HCT116 (cell line): ENCODE measurements around the gene CHRNB1. TPM values are rescaled to one million over a fixed set of nuclear protein-coding genes. Genes with fewer than 3 reads are reported as not detected.

Source experiments
- ATAC-seq: fragments of 200-7000 bp; cut with Tn5 transposase; 2 replicates; pipeline ENCODE4 v1.9.1; 2020; ENCODE audit warnings: mild to moderate bottlenecking, moderate library complexity
- BruUV-seq: library from RNA; stranded (reverse); fragments of 400-500 nt; replicated peaks from 2 replicates; lab custom pipeline; 2021; lab: Mats Ljungman, UMichigan
- CTCF ChIA-PET: fragments of 300-600 bp; sonication (Branson Sonifier 250); formaldehyde crosslinking; loops from one replicate; lab custom pipeline; 2021; ENCODE audit warnings: antibody characterized with exemption; lab: Charles Lee
- POLR2A ChIA-PET: fragments of 300-600, 350-600 bp; sonication (Branson Sonifier 250); formaldehyde crosslinking; loops from one replicate; lab custom pipeline; 2021; ENCODE audit warnings: antibody characterized with exemption; lab: Charles Lee
- RAD21 ChIA-PET, 2 experiments: fragments of 300-600 bp; sonication (Branson Sonifier 250); formaldehyde crosslinking; loops; one replicate each; lab custom pipeline; 2023; ENCODE audit warnings: low total read pairs in 2 of 2; ENCODE audit not compliant: uncharacterized antibody in 2 of 2, unreplicated experiment in 2 of 2, low non-redundant PET in 1 of 2; lab: Charles Lee
- DNase-seq: peaks from one replicate; pipeline ENCODE4 v3.0.0-alpha.2; 2010; ENCODE audit warnings: low read depth, low spot score
- H2AFZ ChIP-seq: fragments of 200-600 bp; shearing (Covaris generic), sonication (generic); 2 replicates; pipeline ENCODE4 v1.6.1; 2017; ENCODE audit warnings: low read depth, mixed run types, mixed read lengths, antibody characterized with exemption, low read length; ENCODE audit not compliant: poor library complexity, severe bottlenecking
- H3K27ac ChIP-seq: 2 replicates; pipeline ENCODE4 v1.5.1; 2012; ENCODE audit warnings: low read depth, low read length
- H3K27me3 ChIP-seq: fragments of 200-600 bp; sonication (generic); 2 replicates; pipeline ENCODE4 v1.6.1; 2016; ENCODE audit warnings: mixed run types, low read length, mixed read lengths; ENCODE audit not compliant: insufficient read depth
- H3K36me3 ChIP-seq, 2 experiments: fragments of 200-500 bp in 1 of 2; fragments of 200-600 bp in 1 of 2; sonication (Bioruptor generic) in 1 of 2; sonication (generic) in 1 of 2; 2 replicates each; pipeline versions ENCODE4 v1.5.1 to v1.6.1; 2014 to 2016; ENCODE audit warnings: low read length in 2 of 2, inconsistent platforms in 1 of 2, mixed read lengths in 1 of 2, mixed run types in 1 of 2; ENCODE audit not compliant: insufficient read depth in 2 of 2, control insufficient read depth in 1 of 2
- H3K4me1 ChIP-seq, 2 experiments: fragments of 200-600 bp in 1 of 2; sonication (generic) in 1 of 2; 2 replicates each; pipeline versions ENCODE4 v1.5.1 to v1.6.1; 2012 to 2017; ENCODE audit warnings: low read length in 2 of 2, inconsistent platforms in 1 of 2, mild to moderate bottlenecking in 1 of 2, mixed read lengths in 1 of 2, mixed run types in 1 of 2, moderate library complexity in 1 of 2; ENCODE audit not compliant: insufficient read depth in 2 of 2, control insufficient read depth in 1 of 2
- H3K4me2 ChIP-seq: fragments of 200-600 bp; sonication (generic); 2 replicates; pipeline ENCODE4 v1.6.1; 2017; ENCODE audit warnings: mixed run types, low read length, mixed read lengths
- H3K4me3 ChIP-seq, 2 experiments: fragments of 200-600 bp in 1 of 2; sonication (generic) in 1 of 2; replicated peaks in 1 of 2; 2 replicates each; pipeline ENCODE4 v1.5.1; 2011 to 2016; ENCODE audit warnings: low read length in 2 of 2, control low read depth in 1 of 2, low read depth in 1 of 2, mild to moderate bottlenecking in 1 of 2, mixed read lengths in 1 of 2, mixed run types in 1 of 2
- H3K79me2 ChIP-seq: fragments of 200-600 bp; sonication (generic); 2 replicates; pipeline ENCODE4 v1.6.1; 2017; ENCODE audit warnings: mild to moderate bottlenecking, mixed run types, low read length, moderate library complexity, mixed read lengths; ENCODE audit not compliant: insufficient read depth
- H3K9ac ChIP-seq: fragments of 200-600 bp; sonication (generic); 2 replicates; pipeline ENCODE4 v1.6.1; 2016; ENCODE audit warnings: low read length, mixed read lengths
- H3K9me2 ChIP-seq: fragments of 200-600 bp; sonication (generic), shearing (Covaris generic); 2 replicates; pipeline ENCODE4 v1.6.1; 2017; ENCODE audit warnings: mixed run types, mild to moderate bottlenecking, moderate library complexity; ENCODE audit not compliant: insufficient read depth
- H3K9me3 ChIP-seq, 2 experiments: fragments of 200-500 bp in 1 of 2; fragments of 200-600 bp in 1 of 2; sonication (Bioruptor generic) in 1 of 2; sonication (generic) in 1 of 2; 2 replicates each; pipeline ENCODE4 v1.6.1; 2014 to 2017; ENCODE audit warnings: low read length in 2 of 2, mixed read lengths in 2 of 2, inconsistent platforms in 1 of 2, low read depth in 1 of 2, mild to moderate bottlenecking in 1 of 2, mixed run types in 1 of 2, moderate library complexity in 1 of 2; ENCODE audit not compliant: control insufficient read depth in 1 of 2, insufficient read depth in 1 of 2
- H4K20me1 ChIP-seq: fragments of 200-600 bp; sonication (generic), shearing (Covaris generic); 2 replicates; pipeline ENCODE4 v1.6.1; 2017; ENCODE audit warnings: mixed run types, mild to moderate bottlenecking, moderate library complexity; ENCODE audit not compliant: insufficient read depth
- ATF3 ChIP-seq: IDR thresholded peaks from 2 replicates; pipeline ENCODE4 v1.6.1; 2012
- CBX3 ChIP-seq: IDR thresholded peaks from 2 replicates; pipeline ENCODE4 v1.6.1; 2012; ENCODE audit warnings: low read depth
- CTCF ChIP-seq, 3 experiments: fragments of 200-600 bp in 1 of 3; sonication (generic) in 1 of 3; IDR thresholded peaks in 2 of 3; conservative IDR thresholded peaks in 1 of 3; 2 replicates each; pipeline ENCODE4 v1.5.1; 2012 to 2017; ENCODE audit warnings: low read depth in 2 of 3, low read length in 2 of 3, antibody characterized with exemption in 1 of 3, borderline replicate concordance in 1 of 3, control low read depth in 1 of 3, mild to moderate bottlenecking in 1 of 3, mixed read lengths in 1 of 3, mixed run types in 1 of 3, moderate library complexity in 1 of 3; ENCODE audit not compliant: insufficient read depth in 1 of 3
- EGR1 ChIP-seq: IDR thresholded peaks from 2 replicates; pipeline ENCODE4 v1.6.1; 2012; ENCODE audit warnings: low read depth
- ELF1 ChIP-seq: IDR thresholded peaks from 2 replicates; pipeline ENCODE4 v1.6.1; 2012; ENCODE audit warnings: low read depth, borderline replicate concordance
- EZH2 ChIP-seq: fragments of 200-600 bp; sonication (generic); IDR thresholded peaks from 2 replicates; pipeline ENCODE4 v1.6.1; 2017; ENCODE audit warnings: antibody characterized with exemption, mixed run types
- EZH2phosphoT487 ChIP-seq: fragments of 200-600 bp; IDR thresholded peaks from 2 replicates; pipeline ENCODE4 v1.6.1; 2018; ENCODE audit warnings: antibody characterized with exemption, borderline replicate concordance
- FOSL1 ChIP-seq: IDR thresholded peaks from 2 replicates; pipeline ENCODE4 v1.6.1; 2012; ENCODE audit warnings: low read depth
- JUND ChIP-seq: IDR thresholded peaks from 2 replicates; pipeline ENCODE4 v1.6.1; 2012
- MAX ChIP-seq: IDR thresholded peaks from 2 replicates; pipeline ENCODE4 v1.6.1; 2012
- POLR2AphosphoS5 ChIP-seq: IDR thresholded peaks from 2 replicates; pipeline ENCODE4 v1.6.1; 2011; ENCODE audit warnings: mild to moderate bottlenecking, low read depth, low read length, moderate library complexity
- REST ChIP-seq: IDR thresholded peaks from 2 replicates; pipeline ENCODE4 v1.6.1; 2012; ENCODE audit warnings: low read depth
- SIN3A ChIP-seq: IDR thresholded peaks from 2 replicates; pipeline ENCODE4 v1.6.1; 2012; ENCODE audit warnings: low read depth
- SP1 ChIP-seq: IDR thresholded peaks from 2 replicates; pipeline ENCODE4 v1.6.1; 2012; ENCODE audit warnings: low read depth
- SRF ChIP-seq: IDR thresholded peaks from 2 replicates; pipeline ENCODE4 v1.6.1; 2012; ENCODE audit warnings: low read depth
- TCF7L2 ChIP-seq: IDR thresholded peaks from 2 replicates; pipeline ENCODE4 v1.7.0; 2011; ENCODE audit warnings: borderline replicate concordance, inconsistent platforms; ENCODE audit not compliant: insufficient read depth, insufficient read length; ENCODE audit errors: extremely low read depth
- YY1 ChIP-seq: IDR thresholded peaks from 2 replicates; pipeline ENCODE4 v1.6.1; 2011; ENCODE audit warnings: low read length, low read depth, moderate library complexity, mild to moderate bottlenecking; ENCODE audit not compliant: insufficient replicate concordance; ENCODE audit errors: extremely low read depth
- ZBTB33 ChIP-seq: IDR thresholded peaks from 2 replicates; pipeline ENCODE4 v1.6.1; 2011; ENCODE audit warnings: mild to moderate bottlenecking, low read length, moderate library complexity; ENCODE audit not compliant: insufficient replicate concordance; ENCODE audit errors: extremely low read depth
- ZFX ChIP-seq: fragments of 450-650 bp; IDR thresholded peaks from 2 replicates; pipeline ENCODE4 v1.6.1; 2017
- ZNF274 ChIP-seq: fragments of 200-500 bp; sonication (Bioruptor generic); IDR thresholded peaks from 2 replicates; pipeline ENCODE4 v1.6.1; 2014; ENCODE audit warnings: mild to moderate bottlenecking, low read depth, low read length, inconsistent platforms
- intact Hi-C: fragments of 100-400 bp; cut with micrococcal nuclease; formaldehyde crosslinking; loops from 2 replicates; pipeline ENCODE4 v1.10.0; 2022
- total RNA-seq: library from RNA; stranded (reverse); gene quantifications from one replicate; pipeline ENCODE4 v1.2.1, GENCODE V29; 2021; ENCODE audit not compliant: unreplicated experiment

The CHRNB1 gene
- total RNA-seq, 1 experiment from 2014 or later = 10.4 TPM

- Histone ChIP-seq H3K27me3 (no peaks in the 10 kb centered on the region), H2AFZ (no peak overlapping the region)
- TF ChIP-seq YY1 (no peak), FOSL1 (no peak), SIN3A (no peak), ZNF274 (no peak), CBX3 (no peak), MAX (no peak), EZH2phosphoT487 (no peak), ZBTB33 (no peak), ZFX (no peak), ELF1 (no peak), CTCF (IDR thresholded peaks at IDR 0.05 in 2 of 3, conservative IDR thresholded peaks at IDR 0.05 in 1 of 3; ENCODE audit: borderline replicate concordance in 1 of 3, insufficient read depth in 1 of 3, low read depth in 2 of 3, low read length in 2 of 3) (no peak), JUND (no peak), REST (no peak), EZH2 (no peak), SP1 (no peak), POLR2AphosphoS5 (no peak), EGR1 (no peak), ATF3 (no peak), TCF7L2 (no peak), SRF (no peak)
- TF ChIP-seq, all 23 proteins: peak for 0
- Histone ChIP-seq H3K27ac (no peak overlapping the region), H3K4me1 (no peaks in the 10 kb centered on the region), H3K9me3 (no peaks in the 10 kb centered on the region), H3K79me2 (no peaks in the 10 kb centered on the region), H4K20me1 (no peaks in the 10 kb centered on the region), H3K9ac (no peak overlapping the region), H3K9me2 (no peaks in the 10 kb centered on the region), H3K4me2 (no peak overlapping the region), H3K36me3 (no peaks in the 10 kb centered on the region), H3K4me3 (no peak overlapping the region)
- POLR2A ChIA-PET = no interaction called here
- no TSS peak for BruUV-seq
- intact Hi-C loops = no loop called here
- CTCF ChIA-PET = no interaction called here
- no peak for ATAC-seq
- RAD21 ChIA-PET = no interaction called here
- DNase-seq = no peak
These were observed 18.5 kb upstream of the CHRNB1 start for GRCh38 chr17:7426203-7426863.
